WTC11 (cell line): ENCODE results near the gene MOSPD2. TPM values are rescaled to one million over a fixed set of nuclear protein-coding genes. Genes with fewer than 3 reads are reported as not detected.

Source experiments
- ATAC-seq: fragments of 200-7000 bp; cut with Tn5 transposase; 2 replicates; pipeline ENCODE4 v1.10.0; 2021; ENCODE audit warnings: mild to moderate bottlenecking, moderate library complexity
- CTCF ChIA-PET: fragments of 300-600 bp; sonication (Branson Sonifier 250); formaldehyde crosslinking; loops from one replicate; lab custom pipeline; 2021; ENCODE audit warnings: antibody characterized with exemption; lab: Charles Lee
- POLR2A ChIA-PET: fragments of 350-600 bp; sonication (Branson Sonifier 250); formaldehyde crosslinking; loops from one replicate; lab custom pipeline; 2021; ENCODE audit warnings: antibody characterized with exemption; lab: Charles Lee
- DNase-seq: peaks from one replicate; pipeline ENCODE4 v3.0.0; 2021; ENCODE audit warnings: low spot score
- H3K27ac Mint-ChIP-seq: 2 replicates; pipeline ENCODE4 v1.8.0; 2021; ENCODE audit warnings: mixed read lengths
- H3K27me3 Mint-ChIP-seq: 2 replicates; pipeline ENCODE4 v1.8.0; 2021; ENCODE audit warnings: low read depth, mild to moderate bottlenecking, moderate library complexity, mixed read lengths
- H3K36me3 Mint-ChIP-seq: 2 replicates; pipeline ENCODE4 v1.8.0; 2021; ENCODE audit warnings: mixed read lengths
- H3K4me1 Mint-ChIP-seq: 2 replicates; pipeline ENCODE4 v1.8.0; 2022; ENCODE audit warnings: mixed read lengths
- H3K4me3 Mint-ChIP-seq: 2 replicates; pipeline ENCODE4 v1.8.0; 2021; ENCODE audit warnings: mild to moderate bottlenecking, moderate library complexity, mixed read lengths
- H3K9me3 Mint-ChIP-seq: 2 replicates; pipeline ENCODE4 v1.8.0; 2021; ENCODE audit warnings: mixed read lengths
- ATF6 ChIP-seq: sonication (generic); formaldehyde crosslinking; IDR thresholded peaks from 2 replicates; pipeline ENCODE4 v1.8.1; 2023; ENCODE audit warnings: mild to moderate bottlenecking, missing genetic modification reagents
- CREB1 ChIP-seq: sonication (generic); formaldehyde crosslinking; IDR thresholded peaks from 2 replicates; pipeline ENCODE4 v1.8.0; 2023; ENCODE audit warnings: mild to moderate bottlenecking, missing genetic modification reagents
- E2F1 ChIP-seq: sonication (generic); formaldehyde crosslinking; IDR thresholded peaks from 2 replicates; pipeline ENCODE4 v1.8.0; 2022; ENCODE audit warnings: mild to moderate bottlenecking, missing genetic modification reagents
- FOXJ3 ChIP-seq: sonication (generic); formaldehyde crosslinking; IDR thresholded peaks from 2 replicates; pipeline ENCODE4 v1.9.0; 2021; ENCODE audit warnings: missing genetic modification reagents, mild to moderate bottlenecking, borderline replicate concordance
- GTF2I ChIP-seq: fragments of 250-450 bp; sonication (Bioruptor Pico); conservative IDR thresholded peaks from 2 replicates; pipeline ENCODE4 v1.4.0; 2021; ENCODE audit warnings: mild to moderate bottlenecking
- HMGXB4 ChIP-seq: sonication (generic); formaldehyde crosslinking; IDR thresholded peaks from 2 replicates; pipeline ENCODE4 v1.8.1; 2023; ENCODE audit warnings: mild to moderate bottlenecking, moderate library complexity, missing genetic modification reagents
- KAT7 ChIP-seq: sonication (generic); formaldehyde crosslinking; IDR thresholded peaks from 2 replicates; pipeline ENCODE4 v1.8.1; 2023; ENCODE audit warnings: missing genetic modification reagents, mild to moderate bottlenecking, borderline replicate concordance
- MAX ChIP-seq: sonication (generic); formaldehyde crosslinking; IDR thresholded peaks from 2 replicates; pipeline ENCODE4 v1.8.0; 2022; ENCODE audit warnings: mild to moderate bottlenecking, missing genetic modification reagents
- MYBL2 ChIP-seq: sonication (generic); formaldehyde crosslinking; IDR thresholded peaks from 2 replicates; pipeline ENCODE4 v1.8.1; 2023; ENCODE audit warnings: mild to moderate bottlenecking, moderate library complexity, missing genetic modification reagents
- NFATC4 ChIP-seq: fragments of 250-450 bp; sonication (Bioruptor Pico); IDR thresholded peaks from 2 replicates; pipeline ENCODE4 v1.9.0; 2021; ENCODE audit warnings: mild to moderate bottlenecking
- NFE2L1 ChIP-seq: sonication (generic); formaldehyde crosslinking; IDR thresholded peaks from 2 replicates; pipeline ENCODE4 v1.8.1; 2023; ENCODE audit warnings: missing genetic modification reagents
- NR1H2 ChIP-seq: sonication (generic); formaldehyde crosslinking; IDR thresholded peaks from 2 replicates; pipeline ENCODE4 v1.9.0; 2021; ENCODE audit warnings: mild to moderate bottlenecking, moderate library complexity, missing genetic modification reagents
- TCF7 ChIP-seq: sonication (generic); formaldehyde crosslinking; IDR thresholded peaks from 2 replicates; pipeline ENCODE4 v1.8.0; 2022; ENCODE audit warnings: mild to moderate bottlenecking, low read depth, missing genetic modification reagents, moderate library complexity
- TP53 ChIP-seq: sonication (generic); formaldehyde crosslinking; IDR thresholded peaks from 2 replicates; pipeline ENCODE4 v1.8.1; 2023; ENCODE audit warnings: mild to moderate bottlenecking, missing genetic modification reagents
- ZBTB43 ChIP-seq: sonication (generic); formaldehyde crosslinking; IDR thresholded peaks from 2 replicates; pipeline ENCODE4 v1.8.1; 2023; ENCODE audit warnings: mild to moderate bottlenecking, missing genetic modification reagents
- ZNF121 ChIP-seq: sonication (generic); formaldehyde crosslinking; IDR thresholded peaks from 2 replicates; pipeline ENCODE4 v1.8.0; 2023; ENCODE audit warnings: missing genetic modification reagents
- ZNF232 ChIP-seq: sonication (generic); formaldehyde crosslinking; IDR thresholded peaks from 2 replicates; pipeline ENCODE4 v1.8.0; 2022; ENCODE audit warnings: mild to moderate bottlenecking, missing genetic modification reagents
- ZNF317 ChIP-seq: sonication (generic); formaldehyde crosslinking; IDR thresholded peaks from 2 replicates; pipeline ENCODE4 v1.8.1; 2023; ENCODE audit warnings: low read depth, mild to moderate bottlenecking, moderate library complexity, missing genetic modification reagents, borderline replicate concordance
- ZNF425 ChIP-seq: fragments of 250-450 bp; sonication (Bioruptor Pico); conservative IDR thresholded peaks from 2 replicates; pipeline ENCODE4 v1.9.0; 2021; ENCODE audit warnings: mild to moderate bottlenecking
- ZNF532 ChIP-seq: fragments of 250-450 bp; sonication (Bioruptor Pico); IDR thresholded peaks from 2 replicates; pipeline ENCODE4 v1.9.0; 2021; ENCODE audit warnings: mild to moderate bottlenecking, borderline replicate concordance
- ZSCAN18 ChIP-seq: fragments of 250-450 bp; sonication (Bioruptor Pico); IDR thresholded peaks from 2 replicates; pipeline ENCODE4 v2.1.2; 2022; ENCODE audit warnings: mild to moderate bottlenecking, moderate library complexity
- total RNA-seq: library from RNA; stranded (reverse); gene quantifications from 3 replicates; pipeline ENCODE4 v1.2.3, GENCODE V29; 2021

Gene MOSPD2
- total RNA-seq, 1 experiment from 2014 or later = 13.2 TPM

- TF ChIP-seq ZNF532 (CRISPR knock-in tag) (no peak), ZNF121 (CRISPR knock-in tag) (no peak), TP53 (no peak)
Observed at GRCh38 chrX:14897042-14897441, 23.8 kb downstream of the MOSPD2 start (continued).

- Mint-ChIP-seq H3K9me3 (peaks cover 12% of the 10 kb centered on the region), H3K36me3 (peaks cover 17% of the 10 kb centered on the region), H3K4me1 (no peaks in the 10 kb centered on the region), H3K4me3 (no peak overlapping the region), H3K27ac (no peak overlapping the region), H3K27me3 (no peaks in the 10 kb centered on the region)
- DNase-seq = no peak
- ATAC-seq = peak; percentile 60; the same call in 1 of the 2 replicates
- CTCF ChIA-PET = no interaction called here
- TF ChIP-seq NFATC4 (CRISPR knock-in tag) (no peak), MAX (CRISPR knock-in tag) (no peak), E2F1 (CRISPR knock-in tag) (no peak), ZBTB43 (CRISPR knock-in tag) (no peak), NR1H2 (CRISPR knock-in tag) (no peak), KAT7 (CRISPR knock-in tag) (no peak), NFE2L1 (no peak), ZNF232 (no peak), TCF7 (no peak), ZNF425 (CRISPR knock-in tag) (no peak), FOXJ3 (no peak), MYBL2 (no peak), HMGXB4 (CRISPR knock-in tag) (no peak), ZSCAN18 (CRISPR knock-in tag) (no peak), ATF6 (no peak), GTF2I (CRISPR knock-in tag) (no peak), ZNF317 (CRISPR knock-in tag) (no peak), CREB1 (no peak), ZNF121 (CRISPR knock-in tag) (no peak)
- POLR2A ChIA-PET = no interaction called here
Observed at GRCh38 chrX:14899607-14900006, 26.4 kb downstream of the MOSPD2 start.
